GM19043 (cell line): Measurements from ENCODE around the gene MAD1L1.

Experiments used
- ATAC-seq: cut with Tn5 transposase; IDR thresholded peaks from one replicate; pipeline ENCODE4 v1.9.1; 2021; ENCODE audit warnings: low read depth; ENCODE audit not compliant: unreplicated experiment

Gene MAD1L1

DNA sequence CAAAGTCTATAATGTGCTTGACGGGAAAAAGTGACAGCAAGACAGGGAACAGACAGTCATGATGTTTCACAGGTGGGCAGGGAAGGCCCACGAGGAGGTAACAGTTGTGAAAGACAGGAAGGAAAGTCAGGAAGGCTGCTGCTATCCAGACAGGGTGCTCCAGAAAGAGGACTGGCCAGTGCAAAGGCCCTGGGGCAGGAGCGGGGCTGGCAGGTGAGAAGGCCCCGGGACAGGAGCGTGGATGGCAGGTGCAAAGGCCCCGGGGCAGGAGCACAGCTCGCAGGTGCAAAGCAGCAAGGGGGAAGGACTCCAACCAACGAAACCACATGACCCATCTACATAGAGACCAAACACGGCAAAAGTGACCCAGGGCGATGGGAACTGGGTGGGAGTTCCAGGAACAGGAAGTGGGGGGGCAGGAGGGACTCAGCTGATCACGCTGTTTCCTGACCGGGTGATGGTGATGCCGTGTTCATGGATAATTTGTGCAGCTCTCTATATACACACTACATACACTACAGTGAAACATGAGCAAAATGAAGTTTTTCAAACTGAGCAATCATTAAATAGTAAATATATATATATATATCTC lies 138.2 kb downstream of the MAD1L1 start:
- ATAC-seq = no peak

DNA sequence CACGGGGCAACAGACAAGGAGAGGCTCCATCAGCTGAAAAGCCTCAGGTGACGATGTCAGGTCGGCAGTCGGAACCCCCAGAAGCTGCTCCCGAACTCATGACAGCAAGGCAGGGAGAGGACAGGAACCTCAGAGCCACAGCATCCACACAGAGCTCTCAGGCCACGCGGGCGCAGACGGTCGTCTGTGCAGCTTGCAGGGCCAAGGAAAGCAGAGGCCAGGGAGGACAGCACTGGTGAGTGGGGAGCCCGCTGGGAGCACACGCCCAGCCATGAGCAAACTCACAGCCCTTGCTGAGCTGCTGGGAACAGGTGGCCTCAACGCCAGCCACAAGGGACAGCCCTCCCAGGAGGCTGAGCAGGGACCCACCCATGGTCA lies 138.9 kb downstream of the MAD1L1 start:
- no peak for ATAC-seq

DNA sequence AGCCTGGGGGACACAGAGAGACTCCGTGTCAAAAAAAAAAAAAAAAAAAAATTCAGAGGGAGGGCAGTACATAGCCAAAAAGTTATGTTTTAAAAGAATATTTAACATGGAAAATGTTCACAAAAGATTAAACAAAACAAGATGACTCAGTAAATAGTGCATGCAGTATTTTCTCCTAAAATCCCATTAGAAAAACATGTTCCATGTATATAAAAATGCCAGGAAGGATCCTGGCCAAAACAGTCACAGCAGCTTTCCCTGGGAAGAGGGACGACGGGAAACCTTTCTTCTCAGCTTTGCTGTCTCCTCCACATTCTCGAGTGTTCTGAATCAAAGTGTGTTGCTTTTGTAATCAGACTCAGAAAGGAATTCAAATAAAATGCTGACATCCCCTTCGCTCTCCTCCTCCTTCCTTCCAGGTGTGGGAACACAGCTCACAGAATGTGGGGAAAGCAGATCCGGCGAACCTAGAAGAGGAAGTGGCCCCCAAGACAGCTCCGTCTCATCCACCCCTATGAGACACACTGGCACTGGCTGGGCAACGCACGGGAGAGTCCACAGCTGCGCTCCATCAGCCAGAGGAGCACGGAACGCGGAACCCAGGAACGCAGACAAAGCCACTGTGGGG lies 139.4 kb downstream of the MAD1L1 start:
- no peak for ATAC-seq

DNA sequence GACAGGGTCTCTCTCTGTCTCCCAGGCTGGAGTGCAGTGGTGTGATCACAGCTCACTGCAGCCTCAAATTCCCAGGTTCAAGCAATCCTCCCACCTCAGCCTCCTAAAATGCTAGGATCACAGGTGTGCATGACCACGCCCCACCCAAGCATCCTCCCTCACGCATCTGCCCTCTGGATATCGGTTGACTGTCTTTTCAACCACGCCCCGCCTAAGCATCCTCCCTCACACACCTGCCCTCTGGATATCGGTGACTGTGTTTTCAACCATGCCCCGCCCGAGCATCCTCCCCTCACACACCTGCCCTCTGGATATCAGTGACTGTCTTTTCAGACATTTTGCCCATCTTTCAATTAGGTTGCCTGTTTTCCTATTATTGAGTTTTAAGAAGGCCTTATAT lies 140.5 kb downstream of the MAD1L1 start:
- no peak for ATAC-seq

DNA sequence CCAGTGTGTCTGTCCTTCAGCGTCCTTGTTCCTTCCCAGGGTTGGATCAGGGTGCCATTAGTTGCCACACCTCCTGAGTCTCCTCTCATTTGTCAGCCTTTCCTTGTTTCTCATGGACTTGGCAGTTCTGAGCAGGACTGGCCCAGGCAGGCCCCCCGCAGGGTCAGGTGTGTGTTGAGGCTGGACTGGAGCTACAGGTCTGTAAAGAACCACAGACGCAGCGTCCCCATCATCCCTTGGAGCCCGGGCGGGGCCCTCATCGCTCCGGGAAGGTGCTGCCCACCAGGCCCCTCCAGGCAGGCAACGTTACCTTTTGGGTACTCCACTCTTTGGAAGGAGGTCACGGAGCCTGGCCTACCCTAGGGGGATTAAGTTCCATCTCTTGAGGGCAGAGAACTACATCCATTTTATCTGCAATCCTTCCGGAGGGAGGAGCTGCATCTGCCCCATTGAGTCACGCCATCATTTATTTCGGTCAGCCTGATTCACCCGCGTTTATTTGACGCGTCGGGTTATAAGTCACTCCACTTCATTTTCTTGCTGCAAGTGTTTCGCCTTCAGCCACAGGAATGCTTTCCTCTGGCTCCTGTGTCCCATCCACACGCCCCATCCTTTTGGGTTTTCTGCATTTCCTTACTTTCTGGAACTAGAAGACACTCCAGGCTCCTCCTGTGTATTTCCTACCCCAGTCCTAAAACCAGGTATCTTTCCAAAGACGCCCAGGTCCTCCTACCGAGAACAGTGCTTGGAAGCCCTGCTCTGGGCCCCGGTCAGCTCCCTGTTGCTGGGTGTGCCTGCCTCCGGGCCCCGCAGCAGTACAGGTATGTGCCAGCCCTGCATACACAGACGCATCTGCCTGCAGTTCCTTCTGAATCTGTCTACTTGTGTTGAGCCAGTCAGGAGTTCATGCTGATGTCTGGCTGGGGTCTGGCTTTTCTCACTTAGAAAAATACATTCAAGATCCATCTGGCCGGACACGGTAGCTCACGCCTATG lies 141.9 kb downstream of the MAD1L1 start:
- ATAC-seq = no peak

DNA sequence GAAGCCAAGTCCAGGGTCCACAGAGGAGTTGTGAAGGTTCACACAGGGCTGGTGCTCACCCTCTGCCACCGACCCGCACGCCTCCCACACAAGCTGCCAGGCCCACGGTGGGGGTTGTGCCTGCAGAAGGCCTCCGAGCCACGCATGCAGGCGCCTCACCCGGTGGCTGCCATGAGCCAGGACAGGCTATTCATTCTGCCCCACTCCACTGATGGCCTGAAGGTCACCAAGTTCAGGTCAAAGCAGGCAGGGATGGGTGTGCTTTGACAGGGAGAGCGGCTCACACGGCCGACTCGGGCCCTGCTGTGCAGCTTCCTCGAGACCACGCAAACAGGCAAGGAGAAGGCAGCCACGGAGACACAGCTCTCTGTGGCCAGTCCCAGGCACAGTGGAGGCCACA lies 143.9 kb downstream of the MAD1L1 start:
- ATAC-seq = no peak

DNA sequence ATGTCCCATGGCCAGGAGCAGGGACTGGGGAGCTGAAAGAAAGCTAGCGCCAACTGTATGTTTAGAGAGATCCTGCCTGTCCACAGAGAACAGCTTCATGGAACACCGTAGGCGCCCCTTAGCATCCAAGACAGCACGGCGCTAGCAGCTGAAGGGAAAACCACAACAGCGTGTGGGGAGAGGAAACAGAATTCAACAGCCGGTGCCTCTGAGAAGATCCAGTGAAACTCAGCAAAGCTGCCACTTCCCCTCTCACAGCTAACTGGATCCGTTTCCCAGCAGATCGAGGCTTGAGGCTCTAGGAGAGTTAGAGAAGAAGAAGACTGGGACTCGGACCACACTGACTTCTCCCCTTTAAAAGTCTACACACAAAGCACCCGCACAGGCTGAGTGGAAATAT lies 145.0 kb downstream of the MAD1L1 start:
- no peak for ATAC-seq

DNA sequence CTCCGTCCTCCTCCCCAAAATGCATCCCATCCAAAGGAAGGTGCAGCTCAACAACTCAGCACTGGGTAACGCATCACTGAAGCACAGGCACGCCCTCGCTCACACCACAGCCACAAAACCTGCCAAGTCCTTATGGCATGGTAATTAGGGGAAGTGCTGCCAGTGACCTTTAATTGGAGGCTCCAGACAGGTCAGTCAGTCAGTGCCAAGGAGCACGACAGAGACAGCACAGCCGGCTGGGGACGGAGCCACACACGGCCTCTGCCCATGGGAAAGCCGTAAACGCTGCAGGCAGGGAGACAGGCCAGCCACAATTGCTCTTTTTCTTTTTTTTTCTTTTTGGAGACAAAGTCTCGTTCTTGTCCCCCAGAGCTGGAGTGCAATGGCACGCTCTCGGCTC lies 146.5 kb downstream of the MAD1L1 start:
- ATAC-seq = no peak

DNA sequence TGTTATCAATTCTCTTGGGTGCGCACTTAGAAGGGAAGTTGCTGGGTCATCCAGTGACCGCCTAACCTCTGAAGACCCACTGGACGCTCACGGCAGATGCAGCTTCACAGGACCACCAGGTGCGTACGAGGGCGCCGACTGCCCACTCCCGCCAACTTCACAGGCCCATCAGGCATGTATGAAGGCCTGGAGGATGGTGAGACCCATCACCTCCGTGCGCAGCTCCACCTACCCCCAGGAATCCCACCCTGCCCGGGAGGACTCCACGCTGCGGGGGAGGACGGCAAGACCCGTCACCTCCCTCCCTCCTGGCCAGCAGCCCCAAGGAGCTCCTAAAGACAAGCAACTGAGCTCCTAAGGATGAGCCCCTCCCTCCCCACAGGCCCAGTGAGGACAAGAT lies 146.9 kb downstream of the MAD1L1 start:
- no peak for ATAC-seq

DNA sequence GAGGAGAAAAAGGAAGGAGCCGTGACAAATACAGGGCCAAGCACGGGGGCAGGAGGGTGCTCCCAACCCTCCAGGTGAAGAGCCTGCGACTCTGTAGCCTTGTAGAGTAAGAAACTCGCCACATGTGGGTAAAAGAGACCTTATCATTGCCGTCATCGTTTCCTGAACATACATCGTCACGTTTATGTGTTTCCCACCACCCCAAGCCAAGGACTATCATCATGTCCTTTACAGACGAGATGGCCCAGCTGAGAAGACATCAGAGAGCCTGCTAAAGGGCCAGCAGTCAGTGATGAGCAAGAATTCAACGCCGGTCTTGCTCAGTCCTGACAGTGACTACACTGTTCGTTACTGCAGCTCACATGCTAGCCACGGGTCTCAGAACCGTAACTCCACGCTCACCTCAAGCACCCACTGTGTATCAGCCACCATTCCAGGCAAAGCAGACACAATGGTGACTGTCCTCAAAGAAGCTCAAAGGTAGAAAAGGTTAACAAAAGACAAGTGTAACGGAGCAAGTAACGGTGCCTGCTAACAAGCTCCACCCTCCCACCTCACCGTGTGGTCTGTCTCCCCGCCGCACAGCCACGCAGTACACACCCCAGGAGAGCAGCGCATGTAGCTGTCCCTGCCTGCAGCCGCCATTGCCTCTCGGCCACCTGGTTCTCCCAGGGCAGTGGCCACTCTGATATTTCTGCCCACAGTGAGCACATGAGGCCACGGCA lies 147.8 kb downstream of the MAD1L1 start:
- no peak for ATAC-seq

DNA sequence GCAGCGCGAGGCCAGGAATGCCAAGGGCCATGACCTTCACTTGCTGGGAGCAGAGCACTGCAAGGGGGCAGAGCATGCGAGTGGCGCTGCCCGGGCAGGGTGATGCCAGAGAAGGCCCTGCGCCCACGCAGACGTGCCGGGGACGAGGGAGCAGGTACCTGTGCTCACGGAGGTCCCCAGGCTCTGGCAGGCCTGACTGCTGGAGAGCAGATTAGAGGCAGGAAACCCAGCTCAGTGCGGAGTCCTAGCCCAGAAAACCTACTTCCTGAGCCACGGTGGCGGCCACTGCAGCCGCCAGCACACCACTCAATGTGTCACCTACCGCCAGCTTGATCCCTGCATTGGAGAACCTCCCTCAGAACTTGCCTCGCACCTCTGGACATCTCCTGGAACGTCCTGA lies 148.4 kb downstream of the MAD1L1 start:
- ATAC-seq = no peak

DNA sequence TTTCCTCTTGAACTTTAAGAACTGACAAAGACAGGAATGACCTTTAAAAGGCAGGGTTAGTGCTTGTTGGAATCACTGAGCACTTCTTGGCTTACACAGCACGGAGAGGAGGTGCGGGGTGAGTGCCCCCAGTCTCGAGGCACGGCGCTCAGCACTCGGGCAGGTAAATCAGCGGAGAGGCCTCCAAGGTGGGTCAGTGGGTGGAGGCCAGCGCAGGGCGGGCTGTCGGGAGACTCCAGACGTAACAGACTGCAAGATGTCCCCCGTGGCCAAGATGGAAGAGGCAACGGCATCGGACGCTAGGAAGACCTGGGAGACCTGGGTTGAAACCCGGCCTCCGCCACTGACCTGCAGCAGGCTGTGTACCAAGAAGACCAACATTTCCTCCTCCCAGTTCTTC lies 149.4 kb downstream of the MAD1L1 start:
- no peak for ATAC-seq

DNA sequence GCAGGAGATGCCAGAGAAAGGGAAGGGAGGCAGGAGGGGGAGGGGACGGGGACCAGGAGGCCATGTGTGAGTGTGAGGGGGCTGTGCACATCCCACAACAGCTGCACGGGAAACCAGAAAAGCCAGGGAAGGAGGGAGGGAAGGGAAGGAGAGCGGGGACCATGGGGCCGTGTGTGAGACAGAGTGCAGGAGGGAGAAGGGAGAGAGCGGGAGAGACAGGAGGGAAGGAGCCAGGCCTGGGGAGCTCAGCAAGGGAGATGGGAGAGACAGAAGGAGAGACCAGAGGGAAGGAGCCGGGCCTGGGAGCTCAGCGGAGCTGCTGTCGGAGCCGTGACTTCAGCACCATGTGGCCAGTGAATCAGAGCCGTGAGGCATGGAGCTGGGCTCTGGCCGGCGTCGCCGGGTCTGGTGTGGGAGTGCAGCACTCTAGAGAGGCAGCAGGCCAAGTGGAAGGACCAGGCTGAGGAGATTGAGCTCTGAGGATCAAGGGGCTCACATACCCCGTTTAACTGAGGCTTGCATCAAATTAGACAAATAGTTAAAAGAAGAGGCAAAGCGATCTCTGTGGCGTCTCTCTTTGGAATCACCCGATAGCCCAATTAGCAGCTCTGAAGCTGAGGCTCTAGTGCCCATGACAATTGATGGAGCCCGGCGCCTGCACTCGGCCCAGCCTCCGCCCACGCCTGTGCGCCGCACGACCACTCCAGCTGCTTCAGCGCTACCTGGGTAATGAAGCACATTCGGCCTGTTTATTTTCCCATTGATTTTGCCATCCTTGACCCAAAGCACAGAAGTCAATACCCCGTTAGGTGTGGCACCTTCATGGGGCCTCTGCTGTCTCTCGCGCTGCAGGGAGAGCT lies 150.4 kb downstream of the MAD1L1 start:
- no peak for ATAC-seq

DNA sequence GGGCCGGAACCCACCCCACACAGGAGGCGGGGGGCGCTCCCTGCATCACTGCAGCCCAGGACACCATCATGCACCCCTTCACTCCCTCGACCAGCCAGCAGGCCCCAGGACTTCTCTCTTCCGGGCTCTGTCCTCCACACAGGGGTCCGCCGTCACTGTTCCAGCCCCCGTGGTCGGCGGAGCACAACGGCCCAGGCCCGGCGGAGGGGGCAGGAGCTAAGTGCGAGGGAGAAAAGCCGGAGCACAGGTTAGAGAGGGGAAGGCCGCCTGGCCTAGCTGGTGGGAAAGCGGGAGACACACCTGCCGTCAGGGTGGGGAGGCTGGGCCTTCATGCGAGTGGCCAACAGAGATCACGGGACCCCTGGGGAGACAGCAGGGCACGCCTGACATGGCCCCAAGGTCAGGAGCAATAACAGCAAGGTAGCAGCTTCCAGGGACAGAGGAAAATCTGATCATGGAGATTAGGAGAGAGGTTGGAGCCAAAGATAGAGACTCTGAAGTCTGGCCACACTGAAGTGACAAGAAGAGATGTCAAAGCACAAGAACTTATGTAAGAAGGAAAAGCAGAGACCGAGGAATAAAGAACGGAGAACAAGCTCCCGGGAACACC lies 151.1 kb downstream of the MAD1L1 start:
- no peak for ATAC-seq

DNA sequence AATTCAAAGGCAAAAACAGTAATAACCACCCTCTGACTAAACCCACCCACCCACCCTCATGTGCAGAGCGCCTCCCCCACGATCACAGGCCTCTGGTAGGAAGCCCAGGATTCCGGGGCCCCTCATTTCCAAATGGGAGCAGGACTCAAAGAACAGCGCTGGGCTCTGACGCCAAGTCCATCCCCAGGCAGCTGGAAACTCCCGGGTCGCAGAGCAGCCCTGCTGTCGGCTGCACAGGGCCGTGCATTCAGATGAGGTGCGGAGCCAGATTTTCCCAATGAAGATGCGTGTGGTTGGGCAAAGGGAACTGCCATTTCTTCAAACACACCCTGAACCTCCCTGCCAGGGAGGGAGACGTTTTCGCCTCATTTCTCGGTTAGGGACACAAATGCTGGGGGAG lies 152.3 kb downstream of the MAD1L1 start:
- ATAC-seq = no peak

DNA sequence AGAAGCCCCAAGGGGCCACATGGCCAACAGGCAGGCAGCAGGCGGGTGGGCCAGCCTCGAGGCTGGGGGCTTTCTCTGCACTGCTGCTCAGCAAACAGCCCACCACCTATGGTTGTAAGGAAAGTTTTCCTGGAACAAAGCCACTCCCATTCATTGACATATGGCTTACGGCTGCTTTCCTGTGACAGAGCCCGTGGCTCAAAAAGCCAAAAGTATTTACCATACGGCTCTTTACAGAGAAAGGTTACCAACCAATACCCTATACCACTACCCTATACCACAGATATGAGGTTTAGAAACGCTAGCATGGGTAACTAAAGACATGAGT lies 152.7 kb downstream of the MAD1L1 start:
- no peak for ATAC-seq

DNA sequence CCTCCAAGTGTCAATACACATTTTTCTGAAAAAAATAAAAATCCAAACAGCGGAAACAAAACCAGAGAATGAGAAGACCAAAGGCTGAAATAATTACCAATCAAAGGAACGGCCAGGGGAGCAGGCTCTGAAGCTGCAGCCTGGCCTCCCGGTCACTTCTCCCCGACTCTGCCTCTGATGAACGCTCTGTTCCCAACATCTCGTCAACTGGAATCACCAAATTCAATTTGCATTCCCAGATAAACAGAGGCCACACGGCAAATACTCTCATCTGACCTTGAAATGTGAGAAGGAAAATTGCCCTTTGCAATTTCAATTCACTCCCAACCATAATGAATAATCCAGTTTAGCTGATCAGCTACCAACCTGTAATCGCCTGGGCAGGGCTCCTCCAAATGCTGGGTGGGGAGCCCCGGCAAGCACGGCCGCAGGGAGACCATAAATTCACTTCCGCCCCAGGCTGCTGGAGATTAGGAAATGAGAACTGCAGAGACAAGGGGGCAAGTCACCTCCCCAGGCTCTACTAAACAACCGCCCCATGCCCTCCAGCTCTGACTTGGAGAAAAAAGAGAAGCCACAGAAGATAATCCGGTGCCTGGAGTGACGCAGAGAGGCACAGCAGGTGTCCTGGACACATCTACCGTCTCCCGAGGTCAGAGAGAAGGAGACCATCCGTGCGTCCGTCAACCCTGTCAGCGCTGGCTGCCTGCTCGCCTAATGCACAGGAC lies 153.2 kb downstream of the MAD1L1 start:
- ATAC-seq = no peak

DNA sequence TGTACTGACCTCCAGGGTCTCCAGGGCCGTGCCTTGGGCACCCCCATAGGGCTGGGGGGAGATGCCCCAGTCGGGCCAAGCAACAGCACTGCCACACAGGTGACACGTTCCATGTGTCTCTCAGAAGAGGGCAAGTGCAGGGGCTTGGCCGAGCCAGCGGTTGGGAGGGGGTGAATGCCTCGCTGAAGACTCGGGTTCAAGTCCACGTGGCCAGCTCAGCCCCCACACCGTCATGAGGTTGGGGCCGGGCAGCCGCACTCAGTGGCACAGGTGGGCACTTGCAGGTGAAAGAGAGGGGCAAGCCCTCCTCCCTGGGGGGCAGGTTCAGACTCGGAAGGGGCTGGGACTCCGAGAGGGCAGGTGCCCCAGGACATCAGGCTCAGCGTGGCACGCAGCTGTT lies 153.8 kb downstream of the MAD1L1 start:
- ATAC-seq = no peak

DNA sequence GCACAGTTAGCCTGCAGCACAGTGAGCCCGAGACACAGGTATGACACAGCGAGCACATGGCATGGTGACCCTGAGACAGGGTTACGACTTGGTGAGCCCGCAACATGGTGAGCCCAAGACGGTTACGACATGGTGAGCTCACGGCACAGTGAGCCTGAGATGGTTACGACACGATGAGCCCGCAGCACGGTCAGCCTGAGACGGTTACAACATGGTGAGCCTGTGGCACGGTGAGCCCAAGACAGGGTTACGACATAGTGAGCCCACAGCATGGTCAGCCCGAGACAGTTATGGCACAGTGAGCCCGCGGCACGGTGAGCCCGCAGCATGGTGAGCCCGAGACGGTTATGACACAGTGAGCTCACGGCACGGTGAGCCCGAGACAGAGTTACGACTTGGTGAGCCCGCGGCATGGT lies 156.1 kb downstream of the MAD1L1 start:
- ATAC-seq = no peak
